ENCODE measurements around the gene MAD2L1.

DNA sequence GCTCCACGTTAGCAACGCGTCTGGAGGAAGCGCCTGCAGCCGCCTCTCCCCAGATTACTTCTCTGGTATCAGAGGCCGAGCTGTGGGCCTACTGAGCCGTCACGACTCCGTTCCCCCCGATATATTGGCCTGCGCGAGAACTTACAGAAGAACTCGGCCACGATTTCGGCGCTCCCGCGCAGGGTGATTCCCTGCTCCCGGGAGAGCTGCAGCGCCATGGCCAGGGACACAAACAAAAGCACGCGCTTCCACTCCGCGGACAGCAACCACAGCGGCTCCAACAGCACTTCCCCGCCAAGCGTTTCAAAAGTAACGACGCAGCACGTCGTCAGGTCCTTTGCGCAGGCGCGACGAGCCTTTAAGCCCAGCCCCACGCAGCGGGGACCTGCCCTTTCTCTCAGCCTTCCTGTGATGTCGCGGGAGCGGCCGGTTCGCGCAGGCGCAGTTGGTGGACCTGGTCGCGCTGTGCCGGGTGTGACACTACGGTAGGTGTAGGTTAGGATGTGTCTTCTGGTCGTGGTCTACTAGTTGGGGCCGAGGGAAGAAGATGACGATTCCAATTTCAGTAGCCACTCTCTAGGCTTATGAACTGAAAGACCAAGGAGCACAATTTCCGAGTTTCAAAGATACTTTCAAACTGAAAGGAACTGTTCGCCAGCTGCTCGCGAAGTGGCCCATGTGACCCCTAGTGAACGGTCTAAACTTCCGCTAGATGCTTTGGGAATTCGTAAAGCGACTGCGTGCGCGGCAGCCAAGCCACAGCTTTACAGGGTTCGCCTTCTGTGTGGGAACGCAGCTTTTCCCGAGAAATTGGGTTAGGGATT is at the start of gene MAD2L1:
- TF ChIP-seq, protein P1, sequence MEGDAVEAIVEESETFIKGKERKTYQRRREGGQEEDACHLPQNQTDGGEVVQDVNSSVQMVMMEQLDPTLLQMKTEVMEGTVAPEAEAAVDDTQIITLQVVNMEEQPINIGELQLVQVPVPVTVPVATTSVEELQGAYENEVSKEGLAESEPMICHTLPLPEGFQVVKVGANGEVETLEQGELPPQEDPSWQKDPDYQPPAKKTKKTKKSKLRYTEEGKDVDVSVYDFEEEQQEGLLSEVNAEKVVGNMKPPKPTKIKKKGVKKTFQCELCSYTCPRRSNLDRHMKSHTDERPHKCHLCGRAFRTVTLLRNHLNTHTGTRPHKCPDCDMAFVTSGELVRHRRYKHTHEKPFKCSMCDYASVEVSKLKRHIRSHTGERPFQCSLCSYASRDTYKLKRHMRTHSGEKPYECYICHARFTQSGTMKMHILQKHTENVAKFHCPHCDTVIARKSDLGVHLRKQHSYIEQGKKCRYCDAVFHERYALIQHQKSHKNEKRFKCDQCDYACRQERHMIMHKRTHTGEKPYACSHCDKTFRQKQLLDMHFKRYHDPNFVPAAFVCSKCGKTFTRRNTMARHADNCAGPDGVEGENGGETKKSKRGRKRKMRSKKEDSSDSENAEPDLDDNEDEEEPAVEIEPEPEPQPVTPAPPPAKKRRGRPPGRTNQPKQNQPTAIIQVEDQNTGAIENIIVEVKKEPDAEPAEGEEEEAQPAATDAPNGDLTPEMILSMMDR (IDR thresholded peaks at IDR 0.05) = no peak
- TF ChIP-seq POLR2A (IDR thresholded peaks at IDR 0.05) (peak in 2 of 4 donors; percentile 38 to 81), POLR2AphosphoS5 (IDR thresholded peaks at IDR 0.05) (peak; percentile 93 to 98 (median 97))

Data from stomach (tissue), 4 donors.